NOMO-1 treated with dmso at 0.1 percent for 144 hours (cell line): ENCODE measurements around the gene LANCL3.
"Not testable (repeated sequence)": the region's sequence is repeated elsewhere in the genome, so short reads cannot be mapped to it uniquely, and the experiment has no call there.

ENCODE experiments used
- DNase-seq: peaks from one replicate; lab custom pipeline; 2025; ENCODE audit not compliant: unreplicated experiment; lab: John Stamatoyannopoulos, UW

The LANCL3 gene

GRCh38 chrX:37571426-37572107 lies at the start of gene LANCL3:
TSS of gene LANCL3 (plus strand) at chrX:37571661. CDS start at chrX:37571871, 210 bp downstream.
- not testable (repeated sequence) for DNase-seq

- DNase-seq = not testable (repeated sequence)
These were observed 47.8 kb upstream of the LANCL3 start for GRCh38 chrX:37523673-37524072.

- DNase-seq = no peak
These were observed 29.5 kb upstream of the LANCL3 start for GRCh38 chrX:37541991-37542390.

- no peak for DNase-seq
These were observed 28.7 kb upstream of the LANCL3 start for GRCh38 chrX:37542791-37543190.

GRCh38 chrX:37543324-37543723 lies 28.1 kb upstream of the LANCL3 start:
- no peak for DNase-seq

- not testable (repeated sequence) for DNase-seq
These were observed 26.9 kb upstream of the LANCL3 start for GRCh38 chrX:37544531-37544930.

GRCh38 chrX:37545066-37545465 lies 26.4 kb upstream of the LANCL3 start:
- DNase-seq = no peak

- not testable (repeated sequence) for DNase-seq
These were observed 21.8 kb upstream of the LANCL3 start for GRCh38 chrX:37549619-37550018.

GRCh38 chrX:37553476-37553875 lies 18.0 kb upstream of the LANCL3 start:
- no peak for DNase-seq

- not testable (repeated sequence) for DNase-seq
These were observed 6.2 kb upstream of the LANCL3 start for GRCh38 chrX:37565254-37565653.

- DNase-seq = not testable (repeated sequence)
These were observed 1.1 kb upstream of the LANCL3 start for GRCh38 chrX:37570349-37570748.

- DNase-seq = peak; percentile 14
These were observed 687 bp downstream of the LANCL3 start for GRCh38 chrX:37572108-37572587.

- not testable (repeated sequence) for DNase-seq
These were observed 1.7 kb downstream of the LANCL3 start for GRCh38 chrX:37573121-37573520.

GRCh38 chrX:37578045-37578444 lies 6.6 kb downstream of the LANCL3 start:
- no peak for DNase-seq

- DNase-seq = no peak
These were observed 8.6 kb downstream of the LANCL3 start for GRCh38 chrX:37580080-37580479.

GRCh38 chrX:37587337-37587736 lies 15.9 kb downstream of the LANCL3 start:
- not testable (repeated sequence) for DNase-seq

- DNase-seq = no peak
These were observed 18.6 kb downstream of the LANCL3 start for GRCh38 chrX:37590047-37590446.

- peak; percentile 26 for DNase-seq
These were observed 23.4 kb downstream of the LANCL3 start for GRCh38 chrX:37594755-37595382.

GRCh38 chrX:37599729-37600128 lies 28.3 kb downstream of the LANCL3 start:
- no peak for DNase-seq

GRCh38 chrX:37603938-37604409 lies 32.5 kb downstream of the LANCL3 start:
- no peak for DNase-seq

- no peak for DNase-seq
These were observed 35.8 kb downstream of the LANCL3 start for GRCh38 chrX:37607243-37607642.

- DNase-seq = no peak
These were observed 36.7 kb downstream of the LANCL3 start for GRCh38 chrX:37608156-37608555.
